HepG2 (cell line): ENCODE data around the gene RASA2. TPM values are rescaled to one million over a fixed set of nuclear protein-coding genes. Genes with fewer than 3 reads are reported as not detected.

ENCODE experiments used
- ATAC-seq: fragments of 200-7000 bp; cut with Tn5 transposase; 3 replicates; pipeline ENCODE4 v1.9.1; 2020; ENCODE audit warnings: mild to moderate bottlenecking, moderate library complexity
- BruUV-seq: library from RNA; stranded (reverse); fragments of 400-500 nt; replicated peaks from 2 replicates; lab custom pipeline; 2021; lab: Mats Ljungman, UMichigan
- CTCF ChIA-PET: fragments of 300-600 bp; formaldehyde crosslinking; extraction: SDS; loops from one replicate; lab custom pipeline; 2021; ENCODE audit warnings: low total read pairs, inconsistent platforms, low intra/inter-chr PET ratio; lab: Yijun Ruan, JAX
- POLR2A ChIA-PET: fragments of 350-600 bp; sonication (Branson Sonifier 250); formaldehyde crosslinking; loops from one replicate; lab custom pipeline; 2020; ENCODE audit warnings: antibody characterized with exemption, inconsistent platforms; lab: Yijun Ruan, JAX
- DNase-seq: peaks from one replicate; pipeline ENCODE4 v3.0.0-alpha.2; 2015; ENCODE audit warnings: low spot score
- FAIRE-seq: peaks from 3 replicates; lab custom pipeline; 2011; peaks lifted over from hg19 to GRCh38; lab: Jason Lieb, UNC
- H2AFZ ChIP-seq: one replicate; pipeline ENCODE4 v1.6.1; 2011; ENCODE audit warnings: low read length, inconsistent platforms
- H3K27ac ChIP-seq: fragments of 300-600 bp; 3 replicates; pipeline ENCODE4 v1.8.0; 2011; ENCODE audit warnings: mixed run types, mild to moderate bottlenecking, mixed read lengths, low read length, inconsistent platforms; ENCODE audit not compliant: insufficient read depth; ENCODE audit errors: extremely low read length
- H3K27me3 ChIP-seq, 2 experiments: fragments of 200-600 bp in 1 of 2; 2 replicates in 1 of 2; 3 replicates in 1 of 2; pipeline versions ENCODE4 v1.6.0 to v1.8.0; 2011; ENCODE audit warnings: low read length in 2 of 2, mild to moderate bottlenecking in 2 of 2, moderate library complexity in 2 of 2, inconsistent platforms in 1 of 2; ENCODE audit not compliant: insufficient read depth in 2 of 2, control insufficient read depth in 1 of 2
- H3K36me3 ChIP-seq, 2 experiments: fragments of 200-600 bp in 1 of 2; replicated peaks in 1 of 2; 2 replicates in 1 of 2; 3 replicates in 1 of 2; pipeline versions ENCODE4 v1.5.1 to v1.8.0; 2011; ENCODE audit warnings: low read length in 2 of 2, inconsistent platforms in 1 of 2; ENCODE audit not compliant: insufficient read depth in 2 of 2, control insufficient read depth in 1 of 2
- H3K4me1 ChIP-seq: 2 replicates; pipeline ENCODE4 v1.5.1; 2012; ENCODE audit warnings: low read length, inconsistent platforms; ENCODE audit not compliant: insufficient read depth
- H3K4me2 ChIP-seq: 2 replicates; pipeline ENCODE4 v1.6.0; 2011; ENCODE audit warnings: low read depth, low read length, inconsistent platforms
- H3K4me3 ChIP-seq, 3 experiments: fragments of 200-600 bp in 1 of 3; sonication (generic), shearing (Covaris generic) in 1 of 3; replicated peaks in 1 of 3; 2 replicates each; pipeline ENCODE4 v1.5.1; 2011 to 2016; ENCODE audit warnings: low read length in 3 of 3, inconsistent platforms in 2 of 3, low read depth in 2 of 3, mild to moderate bottlenecking in 2 of 3, control low read depth in 1 of 3, mixed read lengths in 1 of 3; ENCODE audit not compliant: insufficient read depth in 1 of 3
- H3K79me2 ChIP-seq: one replicate; pipeline ENCODE4 v1.6.1; 2011; ENCODE audit warnings: low read length, inconsistent platforms; ENCODE audit not compliant: insufficient read depth
- H3K9ac ChIP-seq: 2 replicates; pipeline ENCODE4 v1.6.0; 2011; ENCODE audit warnings: mild to moderate bottlenecking, low read depth, low read length, inconsistent platforms; ENCODE audit not compliant: insufficient read depth
- H3K9me3 ChIP-seq: 2 replicates; pipeline ENCODE4 v1.5.1; 2012; ENCODE audit warnings: mild to moderate bottlenecking, low read length
- H4K20me1 ChIP-seq: 2 replicates; pipeline ENCODE4 v1.6.0; 2011; ENCODE audit warnings: inconsistent platforms, mild to moderate bottlenecking, low read length, moderate library complexity; ENCODE audit not compliant: insufficient read depth
- CC2D1A ChIP-seq: sonication (generic); formaldehyde crosslinking; IDR thresholded peaks from 2 replicates; pipeline ENCODE4 v1.8.1; 2023; ENCODE audit warnings: mild to moderate bottlenecking, missing genetic modification reagents
- FOSL2 ChIP-seq: sonication (generic); formaldehyde crosslinking; IDR thresholded peaks from 2 replicates; pipeline ENCODE4 v1.4.0; 2020; ENCODE audit warnings: missing genetic modification reagents
- GATAD2A ChIP-seq: IDR thresholded peaks from 2 replicates; pipeline ENCODE4 v1.6.1; 2016
- HIVEP1 ChIP-seq: sonication (generic); formaldehyde crosslinking; IDR thresholded peaks from 2 replicates; pipeline ENCODE4 v1.4.0; 2020; ENCODE audit warnings: mild to moderate bottlenecking, missing genetic modification reagents
- KLF6 ChIP-seq: IDR thresholded peaks from 2 replicates; pipeline ENCODE4 v1.8.0; 2016; ENCODE audit warnings: missing biosample characterization, missing genetic modification reagents
- NFATC3 ChIP-seq: sonication (generic); formaldehyde crosslinking; IDR thresholded peaks from 2 replicates; pipeline ENCODE4 v1.5.1; 2020; ENCODE audit warnings: mild to moderate bottlenecking, missing genetic modification reagents
- NFKBIZ ChIP-seq: IDR thresholded peaks from 2 replicates; pipeline ENCODE4 v1.6.1; 2018; ENCODE audit warnings: missing genetic modification reagents, missing compliant biosample characterization
- PAX8 ChIP-seq: sonication (generic); formaldehyde crosslinking; IDR thresholded peaks from 2 replicates; pipeline ENCODE4 v1.8.0; 2022; ENCODE audit warnings: mild to moderate bottlenecking, missing genetic modification reagents, borderline replicate concordance
- SOX6 ChIP-seq, 2 experiments: fragments of 450-650 bp in 1 of 2; sonication (generic) in 1 of 2; formaldehyde crosslinking in 1 of 2; IDR thresholded peaks; 2 replicates each; pipeline versions ENCODE4 v1.4.0 to v1.6.1; 2017 to 2020; ENCODE audit warnings: antibody characterized with exemption in 1 of 2, mild to moderate bottlenecking in 1 of 2, missing genetic modification reagents in 1 of 2
- SYNCRIP ChIP-seq: fragments of 200-400 bp; formaldehyde crosslinking; IDR thresholded peaks from 2 replicates; pipeline ENCODE4 v1.6.1; 2018; ENCODE audit warnings: mild to moderate bottlenecking, low read depth, low read length; ENCODE audit not compliant: insufficient read depth
- ZBTB10 ChIP-seq: sonication (generic); formaldehyde crosslinking; IDR thresholded peaks from 2 replicates; pipeline ENCODE4 v1.4.0; 2020; ENCODE audit warnings: missing genetic modification reagents, borderline replicate concordance
- ZNF337 ChIP-seq: sonication (generic); formaldehyde crosslinking; IDR thresholded peaks from 2 replicates; pipeline ENCODE4 v1.5.1; 2020; ENCODE audit warnings: missing genetic modification reagents, low read depth, mild to moderate bottlenecking, borderline replicate concordance
- ZNF34 ChIP-seq: sonication (generic); formaldehyde crosslinking; IDR thresholded peaks from 2 replicates; pipeline ENCODE4 v1.4.0; 2020; ENCODE audit warnings: mild to moderate bottlenecking, missing genetic modification reagents, borderline replicate concordance
- ZNF512B ChIP-seq: sonication (generic); formaldehyde crosslinking; IDR thresholded peaks from 2 replicates; pipeline ENCODE4 v1.5.1; 2020; ENCODE audit warnings: missing genetic modification reagents, mild to moderate bottlenecking, borderline replicate concordance
- ZNF784 ChIP-seq: sonication (generic); formaldehyde crosslinking; IDR thresholded peaks from 2 replicates; pipeline ENCODE4 v1.5.1; 2020; ENCODE audit warnings: missing genetic modification reagents, mild to moderate bottlenecking, borderline replicate concordance
- WGBS: methylation state at CpG from one replicate; pipeline ENCODE4 v1.1.6; 2017; ENCODE audit warnings: low lambda C conversion rate; 5-methylcytosine and 5-hydroxymethylcytosine counted together
- in situ Hi-C: cut with HindIII; loops from 2 replicates; pipeline ENCODE4 v1.10.0; 2017; ENCODE audit warnings: low pct_unique_long_range_greater_than_20kb; ENCODE audit not compliant: extremely low pct_ligation_motif_present
- intact Hi-C: fragments of 100-400 bp; cut with micrococcal nuclease; formaldehyde crosslinking; loops from one replicate; pipeline ENCODE4 v1.10.0; 2022; ENCODE audit not compliant: unreplicated experiment
- polyA plus RNA-seq, 8 experiments: library from polyadenylated mRNA; depleted of rRNA in 3 of 8; stranded (reverse) in 7 of 8; unstranded in 1 of 8; fragments of >200 nt; fragmentation: Illumina TruSeq in 4 of 8; extraction: Trizol in 4 of 8; gene quantifications; 2 replicates each; pipeline versions ENCODE4 v1.2.1 to v1.2.3, GENCODE V29; 2011 to 2016; ENCODE audit warnings: low read depth in 4 of 8, missing spikeins in 1 of 8, mixed read lengths in 1 of 8; ENCODE audit not compliant: insufficient read depth in 1 of 8
- total RNA-seq, 5 experiments: library from RNA; depleted of rRNA; stranded (reverse); fragments of >200 nt; fragmentation: Illumina TruSeq; extraction: Trizol; gene quantifications; 2 replicates each; pipeline ENCODE4 v1.2.3, GENCODE V29; 2016; ENCODE audit warnings: low read depth in 1 of 5

Gene RASA2
- total and polyA plus RNA-seq, 2 of the 13 experiments (the other 11 are each of a cell fraction or from before 2014, with no cell fraction given): 5.4 to 8.5 TPM

GRCh38 chr3:141529717-141530414, 43.0 kb downstream of the RASA2 start (continued):
- TF ChIP-seq ZNF512B (CRISPR knock-in tag): no peak
- no peak for TF ChIP-seq CC2D1A

GRCh38 chr3:141530415-141530768, 43.6 kb downstream of the RASA2 start:
- Histone ChIP-seq H3K9ac (no peak overlapping the region), H3K27ac (no peak overlapping the region), H3K4me3 (no peak overlapping the region), H3K27me3 (no peaks in the 10 kb centered on the region), H2AFZ (no peak overlapping the region), H3K9me3 (no peaks in the 10 kb centered on the region), H3K4me2 (no peak overlapping the region), H3K36me3 (peaks cover 2 to 25% of the 10 kb centered on the region in 2 experiments; a peak in 4 of 5 replicates), H3K4me1 (no peaks in the 10 kb centered on the region)
- WGBS: 91% methylated on average over 1 of the region's 1 CpG
- FAIRE-seq (no peak), DNase-seq (no peak), ATAC-seq (no peak)
- no TSS peak for BruUV-seq
- ChIA-PET CTCF (no interaction called here), POLR2A (no interaction called here)
- intact Hi-C loops (no loop called here), in situ Hi-C loops (no loop called here)
- no peak for TF ChIP-seq SYNCRIP
- TF ChIP-seq ZNF34 (CRISPR knock-in tag): no peak
- TF ChIP-seq SOX6 (IDR thresholded peaks at IDR 0.05): no peak
- no peak for TF ChIP-seq SOX6 (CRISPR knock-in tag; IDR thresholded peaks at IDR 0.05)
- TF ChIP-seq ZNF337 (CRISPR knock-in tag): no peak
- TF ChIP-seq HIVEP1 (CRISPR knock-in tag): no peak
- TF ChIP-seq ZBTB10 (CRISPR knock-in tag): no peak
- no peak for TF ChIP-seq ZNF784 (CRISPR knock-in tag)
- no peak for TF ChIP-seq PAX8 (CRISPR knock-in tag)
- TF ChIP-seq KLF6 (CRISPR knock-in tag): no peak
- TF ChIP-seq GATAD2A (CRISPR knock-in tag): no peak
- no peak for TF ChIP-seq NFKBIZ (CRISPR knock-in tag)
- TF ChIP-seq FOSL2 (CRISPR knock-in tag): no peak
- TF ChIP-seq NFATC3 (CRISPR knock-in tag): no peak
- TF ChIP-seq, all 625 proteins: peak for 0
- Histone ChIP-seq H4K20me1 (no peaks in the 10 kb centered on the region), H3K79me2 (no peaks in the 10 kb centered on the region)
